Lung (tissue), 12 donors: Measurements from ENCODE around the gene RAB6A. TPM values are rescaled to one million over a fixed set of nuclear protein-coding genes. Genes with fewer than 3 reads are reported as not detected.

Experiments used
- ATAC-seq: fragments of 200-7000 bp; cut with Tn5 transposase; one replicate; pipeline ENCODE4 v1.9.1; 2020; ENCODE audit warnings: moderate number of reproducible peaks; ENCODE audit not compliant: insufficient read depth, low FRiP score
- DNase-seq, 3 donors: peaks; one replicate each; pipeline ENCODE4 v3.0.0-alpha.2; 2013 to 2017
- H3K27ac ChIP-seq, 2 donors: one replicate each; pipeline ENCODE4 v1.5.1; 2013; ENCODE audit warnings: mild to moderate bottlenecking in 2 of 2, moderate library complexity in 2 of 2, control low read depth in 1 of 2, inconsistent platforms in 1 of 2, low read depth in 1 of 2, low read length in 1 of 2
- H3K27me3 ChIP-seq, 3 donors: one replicate each; pipeline ENCODE4 v1.5.1; 2013; ENCODE audit warnings: low read length in 2 of 3; ENCODE audit not compliant: control insufficient read depth in 3 of 3, insufficient read depth in 3 of 3
- H3K36me3 ChIP-seq, 4 donors: one replicate each; pipeline ENCODE4 v1.5.1; 2013; ENCODE audit warnings: low read length in 4 of 4, mild to moderate bottlenecking in 1 of 4, moderate library complexity in 1 of 4; ENCODE audit not compliant: control insufficient read depth in 4 of 4, insufficient read depth in 4 of 4
- H3K4me1 ChIP-seq, 5 donors: one replicate each; pipeline ENCODE4 v1.5.1; 2013; ENCODE audit warnings: low read length in 5 of 5, mild to moderate bottlenecking in 2 of 5, moderate library complexity in 1 of 5; ENCODE audit not compliant: control insufficient read depth in 5 of 5, insufficient read depth in 5 of 5
- H3K4me3 ChIP-seq: one replicate; pipeline ENCODE4 v1.5.1; 2013; ENCODE audit warnings: mild to moderate bottlenecking, control low read depth, moderate library complexity
- H3K9ac ChIP-seq, 2 donors: one replicate each; pipeline ENCODE4 v1.5.1; 2013; ENCODE audit warnings: low read length in 2 of 2, control low read depth in 1 of 2; ENCODE audit not compliant: insufficient read depth in 1 of 2
- H3K9me3 ChIP-seq, 4 donors: one replicate each; pipeline ENCODE4 v1.5.1; 2013; ENCODE audit warnings: low read length in 3 of 4, mild to moderate bottlenecking in 1 of 4, moderate library complexity in 1 of 4; ENCODE audit not compliant: control insufficient read depth in 4 of 4, insufficient read depth in 3 of 4
- WGBS, 2 donors: extraction: QIAGEN DNeasy Blood & Tissue Kit; methylation state at CpG; one replicate each; pipeline ENCODE4 v1.1.7; 2013; 5-methylcytosine and 5-hydroxymethylcytosine counted together
- polyA plus RNA-seq, 2 donors: library from polyadenylated mRNA; stranded (reverse); fragments of 200-250 nt; gene quantifications; one replicate each; pipeline ENCODE4 v1.2.1, GENCODE V29; 2013
- total RNA-seq, 2 donors: library from RNA; depleted of rRNA in 1 of 2; stranded (reverse); fragments of >200 nt in 1 of 2; gene quantifications; one replicate each; pipeline ENCODE4 v1.2.1, GENCODE V29; 2014 to 2021
- TF ChIP-seq, protein P1 (sequence below): IDR thresholded peaks from 2 replicates; pipeline ENCODE4 v1.5.1; 2012; ENCODE audit warnings: mild to moderate bottlenecking; ENCODE audit errors: control extremely low read depth, extremely low read depth
- donor health status: control.
- donor health status: control.
- donor health status: Bipolar disorder and iron deficiency.
- donor health status: healthy.
- donor health status: DM: yes; HTN: yes; CAD: no.

RAB6A gene
- total and polyA plus RNA-seq, 4 donors: 45.8 to 159 (median 81.8) TPM

DNA sequence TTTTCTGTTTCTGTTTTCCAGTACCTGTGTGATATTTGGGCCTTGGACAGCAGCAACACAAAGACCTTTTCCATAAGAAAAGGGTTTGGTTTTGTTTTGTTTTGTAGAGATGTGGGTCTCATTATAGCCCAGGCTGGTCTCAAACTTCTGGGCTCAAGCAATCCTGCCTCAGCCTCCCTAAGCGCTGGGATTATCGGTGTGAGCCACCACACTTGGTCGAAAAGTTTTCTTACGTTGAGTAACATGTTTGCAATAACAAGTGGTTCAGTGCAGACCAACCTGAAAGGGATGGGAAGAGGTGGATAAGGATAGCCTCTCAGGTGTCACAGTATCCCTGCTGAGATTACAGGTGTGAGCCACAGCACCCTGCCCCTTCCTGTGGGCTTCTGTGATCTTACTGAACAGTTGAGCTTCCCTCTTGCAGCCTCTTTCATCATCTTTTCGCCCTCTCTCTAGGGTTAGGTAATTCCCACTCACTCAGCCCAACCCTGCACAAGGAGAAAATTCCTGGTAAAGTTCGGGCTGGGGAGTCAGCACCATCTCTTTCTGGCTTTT lies 23.3 kb upstream of the RAB6A start:
- WGBS, 2 donors: 70 to 80% methylated on average over 6 of the region's 6 CpGs
- Histone ChIP-seq H3K9ac (no peak overlapping the region), H3K4me3 (no peak overlapping the region), H3K9me3 (no peaks in the 10 kb centered on the region), H3K36me3 (no peaks in the 10 kb centered on the region), H3K4me1 (peaks cover 0 to 4% (median 0%) of the 10 kb centered on the region in 5 donors), H3K27me3 (no peaks in the 10 kb centered on the region), H3K27ac (no peak overlapping the region)
- DNase-seq (no peak), ATAC-seq (no peak)
- TF ChIP-seq, protein P1, sequence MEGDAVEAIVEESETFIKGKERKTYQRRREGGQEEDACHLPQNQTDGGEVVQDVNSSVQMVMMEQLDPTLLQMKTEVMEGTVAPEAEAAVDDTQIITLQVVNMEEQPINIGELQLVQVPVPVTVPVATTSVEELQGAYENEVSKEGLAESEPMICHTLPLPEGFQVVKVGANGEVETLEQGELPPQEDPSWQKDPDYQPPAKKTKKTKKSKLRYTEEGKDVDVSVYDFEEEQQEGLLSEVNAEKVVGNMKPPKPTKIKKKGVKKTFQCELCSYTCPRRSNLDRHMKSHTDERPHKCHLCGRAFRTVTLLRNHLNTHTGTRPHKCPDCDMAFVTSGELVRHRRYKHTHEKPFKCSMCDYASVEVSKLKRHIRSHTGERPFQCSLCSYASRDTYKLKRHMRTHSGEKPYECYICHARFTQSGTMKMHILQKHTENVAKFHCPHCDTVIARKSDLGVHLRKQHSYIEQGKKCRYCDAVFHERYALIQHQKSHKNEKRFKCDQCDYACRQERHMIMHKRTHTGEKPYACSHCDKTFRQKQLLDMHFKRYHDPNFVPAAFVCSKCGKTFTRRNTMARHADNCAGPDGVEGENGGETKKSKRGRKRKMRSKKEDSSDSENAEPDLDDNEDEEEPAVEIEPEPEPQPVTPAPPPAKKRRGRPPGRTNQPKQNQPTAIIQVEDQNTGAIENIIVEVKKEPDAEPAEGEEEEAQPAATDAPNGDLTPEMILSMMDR: no peak

DNA sequence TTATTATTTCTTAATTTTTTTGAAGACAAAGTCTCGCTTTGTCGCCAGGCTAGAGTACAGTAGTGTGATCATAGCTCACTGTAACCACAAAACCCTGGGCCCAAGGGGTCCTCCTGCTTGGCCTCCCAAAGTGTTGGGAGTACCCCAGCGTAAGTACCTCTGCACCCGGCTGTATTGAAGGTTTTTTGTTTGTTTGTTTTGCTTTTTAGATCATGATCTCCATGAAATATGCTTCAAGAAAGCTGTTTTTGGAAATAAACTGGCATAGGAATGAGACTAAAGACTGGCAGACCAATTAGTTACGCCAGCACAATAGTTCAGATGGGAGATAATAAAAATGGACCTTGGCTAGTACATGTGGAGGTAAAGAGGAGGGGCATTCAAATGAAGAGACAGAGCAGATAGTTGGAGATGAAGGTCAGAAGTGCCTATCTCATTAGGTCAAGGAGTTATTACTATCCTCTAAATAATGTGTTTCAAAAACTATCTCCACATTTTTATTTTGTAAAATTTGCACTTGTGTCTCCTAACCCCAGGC lies 22.7 kb upstream of the RAB6A start:
- DNase-seq (no peak), ATAC-seq (no peak)
- no peak overlapping the region for H3K27ac ChIP-seq
- no peak overlapping the region for H3K9ac ChIP-seq
- no peaks in the 10 kb centered on the region for H3K36me3 ChIP-seq
- 86 to 88% methylated on average over 5 of the region's 5 CpGs for WGBS, 2 donors
- no peaks in the 10 kb centered on the region for H3K9me3 ChIP-seq
- H3K4me3 ChIP-seq: no peak overlapping the region
- H3K27me3 ChIP-seq: no peaks in the 10 kb centered on the region
- peaks cover 0 to 4% (median 0%) of the 10 kb centered on the region in 5 donors for H3K4me1 ChIP-seq
- TF ChIP-seq, protein P1: no peak

DNA sequence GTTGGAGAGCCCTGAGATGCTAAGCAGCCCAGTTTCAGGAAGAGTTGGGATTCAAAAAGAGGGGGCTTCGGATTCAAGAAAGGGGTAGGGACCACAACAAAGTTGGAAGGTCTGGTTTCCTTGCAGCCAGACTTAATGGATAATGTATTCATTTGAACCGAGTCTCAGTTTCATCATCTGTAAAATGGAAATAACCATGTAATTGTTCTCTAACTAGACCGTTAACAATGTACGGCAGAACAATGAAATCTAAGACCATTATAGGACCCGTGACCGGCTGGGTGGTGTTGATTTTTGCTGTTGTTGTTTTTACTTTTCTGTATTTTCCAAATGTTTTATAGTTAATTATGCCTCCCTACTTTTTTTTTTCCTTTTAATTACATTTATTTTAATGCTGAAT lies 20.4 kb upstream of the RAB6A start:
- TF ChIP-seq, protein P1: no peak
- H3K27ac ChIP-seq: no peak overlapping the region
- H3K9me3 ChIP-seq: no peaks in the 10 kb centered on the region
- WGBS, 2 donors: 93% methylated on average over 6 of the region's 6 CpGs
- DNase-seq (no peak), ATAC-seq (no peak)
- no peaks in the 10 kb centered on the region for H3K36me3 ChIP-seq
- no peak overlapping the region for H3K9ac ChIP-seq
- H3K4me3 ChIP-seq: no peak overlapping the region
- H3K4me1 ChIP-seq: no peaks in the 10 kb centered on the region
- no peaks in the 10 kb centered on the region for H3K27me3 ChIP-seq
